ENCODE measurements around the gene CHL1. TPM values are rescaled to one million over a fixed set of nuclear protein-coding genes. Genes with fewer than 3 reads are reported as not detected.

Gene CHL1
- total and polyA plus RNA-seq, 2 of the 8 experiments (the other 6 are each of a cell fraction or from before 2014, with no cell fraction given): 0.05 to 0.99 TPM

DNA sequence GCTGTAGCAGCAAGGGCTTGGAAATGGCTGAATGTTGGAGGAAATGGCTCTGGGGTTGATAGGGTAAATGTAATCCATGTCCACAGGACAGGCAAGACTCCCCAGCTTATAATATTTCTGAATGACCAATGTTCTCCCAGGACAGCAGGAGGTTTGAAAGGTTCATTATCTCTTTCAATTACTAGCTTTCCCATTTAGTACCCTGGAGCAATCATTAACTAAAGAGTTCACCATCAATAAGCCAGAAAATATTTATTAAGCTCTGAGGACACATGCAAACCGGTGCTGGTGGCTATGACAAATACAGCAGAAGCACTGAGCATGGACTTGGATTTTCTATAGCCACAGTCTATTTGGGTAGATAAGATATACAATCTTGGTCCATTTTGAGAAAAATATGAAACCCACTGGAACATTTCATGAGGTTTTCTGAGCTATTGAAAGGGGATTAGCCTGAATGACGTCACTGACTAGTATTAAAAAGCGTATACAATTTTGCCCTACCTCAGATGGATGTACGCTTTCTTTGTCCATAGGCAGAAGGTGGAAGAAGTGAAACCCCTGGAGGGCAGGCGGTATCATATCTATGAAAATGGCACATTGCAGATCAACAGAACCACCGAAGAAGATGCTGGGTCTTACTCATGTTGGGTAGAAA is 166.2 kb downstream of the CHL1 start:
- Histone ChIP-seq H3K79me1 (ENCODE audit: low read depth, low read length) (no peaks in the 10 kb centered on the region), H4K20me1 (replicated peaks in 1 of 2; ENCODE audit: control insufficient read depth in 1 of 2, insufficient read depth in 2 of 2, low read length in 2 of 2) (no peaks in the 10 kb centered on the region), H4K8ac (ENCODE audit: extremely low read depth, insufficient read depth, low read length) (no peak overlapping the region), H2BK15ac (ENCODE audit: low read length) (no peak overlapping the region), H3K36me3 (ENCODE audit: control insufficient read depth in 2 of 4, insufficient read depth in 4 of 4, low read length in 3 of 4) (no peaks in the 10 kb centered on the region), H3K4me2 (ENCODE audit: insufficient read depth in 1 of 2, low read depth in 2 of 2, low read length in 2 of 2) (no peak overlapping the region), H2BK5ac (ENCODE audit: low read depth, low read length) (no peak overlapping the region), H3K14ac (ENCODE audit: insufficient read length) (no peak overlapping the region), H3K56ac (replicated peaks; ENCODE audit: insufficient read length, low read depth, low read length) (no peak overlapping the region), H3K18ac (ENCODE audit: extremely low read depth, low read length) (no peak overlapping the region), H3K9ac (replicated peaks in 1 of 4; ENCODE audit: extremely low read depth in 1 of 4, low read depth in 3 of 4, low read length in 3 of 4) (no peak overlapping the region), H3K23ac (ENCODE audit: insufficient read length) (no peak overlapping the region), H3K23me2 (ENCODE audit: low read depth, low read length) (no peaks in the 10 kb centered on the region), H3K4me1 (replicated peaks in 1 of 4; ENCODE audit: control insufficient read depth in 3 of 4, insufficient read depth in 4 of 4, low read length in 3 of 4) (no peaks in the 10 kb centered on the region), H3K9me3 (ENCODE audit: insufficient read depth in 2 of 2, low read depth in 1 of 2, low read length in 1 of 2) (no peaks in the 10 kb centered on the region), H3K27ac (ENCODE audit: low read depth, low read length) (no peak overlapping the region), H2BK12ac (ENCODE audit: low read depth, low read length) (no peak overlapping the region), H2AFZ (ENCODE audit: low read length) (no peak overlapping the region), H3K79me2 (ENCODE audit: control insufficient read depth in 1 of 2, insufficient read depth in 2 of 2, low read length in 2 of 2) (no peaks in the 10 kb centered on the region), H2BK120ac (replicated peaks; ENCODE audit: low read depth, low read length) (no peak overlapping the region), H3K4me3 (ENCODE audit: extremely low read depth in 1 of 4, insufficient read depth in 2 of 4, low read depth in 3 of 4, low read length in 4 of 4) (no peak overlapping the region), H4K5ac (ENCODE audit: insufficient read length, low read depth, low read length) (no peak overlapping the region), H2AK5ac (ENCODE audit: low read depth, low read length) (no peak overlapping the region), H2BK20ac (ENCODE audit: low read length) (no peak overlapping the region), H4K91ac (replicated peaks; ENCODE audit: insufficient read length, low read length) (no peak overlapping the region), H3K27me3 (replicated peaks in 1 of 4; ENCODE audit: control insufficient read depth in 3 of 4, extremely low read depth in 1 of 4, insufficient read depth in 3 of 4, low read length in 3 of 4) (no peaks in the 10 kb centered on the region), H3K4ac (replicated peaks; ENCODE audit: insufficient read length, low read depth, low read length) (no peak overlapping the region)
- POLR2A ChIA-PET (ENCODE audit: partially characterized antibody): no interaction called here
- FAIRE-seq (no peak), DNase-seq (ENCODE audit: low read depth in 1 of 2, low spot score in 2 of 2) (no peak)
- CTCF ChIA-PET (ENCODE audit: partially characterized antibody): interaction anchor here (1.2 to 2.0 kb wide), 2 partner anchors 8 to 13 kb away, joined by 4 to 10 read pairs; no protein-coding TSS in a partner anchor
- 97% methylated on average over 6 of the region's 6 CpGs; no CpG with 5 or more reads in 1 of the 2 experiments for WGBS, 2 experiments (ENCODE audit: extremely low coverage in 1 of 2, insufficient coverage in 1 of 2, insufficient read length in 1 of 2, insufficient replicate concordance in 2 of 2, low coverage in 1 of 2, low lambda C conversion rate in 2 of 2, missing lambda C conversion rate in 1 of 2)
- no peak for TF ChIP-seq RXRA (IDR thresholded peaks at IDR 0.05; ENCODE audit: insufficient read depth, low read depth, low read length)
- TF ChIP-seq RNF2 (IDR thresholded peaks at IDR 0.05; ENCODE audit: borderline replicate concordance, low read depth, low read length, missing control alignments, poor library complexity, severe bottlenecking): no peak
- TF ChIP-seq FOSL1 (IDR thresholded peaks at IDR 0.05; ENCODE audit: insufficient read depth, low read depth, low read length): no peak
- no peak for TF ChIP-seq SP2 (IDR thresholded peaks at IDR 0.05; ENCODE audit: low read length)
- no peak for TF ChIP-seq TCF12 (IDR thresholded peaks at IDR 0.05; ENCODE audit: low read depth, low read length)
